Upper lobe of left lung (tissue), 4 donors: ENCODE data around the gene FAM171A1.

Source experiments
- EP300 ChIP-seq, 4 donors: sonication (generic); formaldehyde crosslinking; IDR thresholded peaks; one replicate each; pipeline ENCODE4 v1.5.1; 2017; ENCODE audit warnings: antibody characterized with exemption in 4 of 4, control low read depth in 2 of 4
- POLR2A ChIP-seq, 4 donors: fragments of 450-650 bp; IDR thresholded peaks; one replicate each; pipeline ENCODE4 v1.5.1; 2016 to 2017; ENCODE audit warnings: antibody characterized with exemption in 4 of 4, mild to moderate bottlenecking in 2 of 4
- POLR2AphosphoS5 ChIP-seq, 2 donors: sonication (generic); formaldehyde crosslinking; IDR thresholded peaks; one replicate each; pipeline ENCODE4 v1.5.1; 2017; ENCODE audit warnings: antibody characterized with exemption in 2 of 2
- TF ChIP-seq, protein P1 (sequence below), 6 experiments: fragments of 450-650 bp in 4 of 6; fragments of 200-600 bp in 2 of 6; sonication (generic) in 2 of 6; IDR thresholded peaks; one replicate each; pipeline ENCODE4 v1.5.1; 2016 to 2019; ENCODE audit warnings: antibody characterized with exemption in 6 of 6

DNA sequence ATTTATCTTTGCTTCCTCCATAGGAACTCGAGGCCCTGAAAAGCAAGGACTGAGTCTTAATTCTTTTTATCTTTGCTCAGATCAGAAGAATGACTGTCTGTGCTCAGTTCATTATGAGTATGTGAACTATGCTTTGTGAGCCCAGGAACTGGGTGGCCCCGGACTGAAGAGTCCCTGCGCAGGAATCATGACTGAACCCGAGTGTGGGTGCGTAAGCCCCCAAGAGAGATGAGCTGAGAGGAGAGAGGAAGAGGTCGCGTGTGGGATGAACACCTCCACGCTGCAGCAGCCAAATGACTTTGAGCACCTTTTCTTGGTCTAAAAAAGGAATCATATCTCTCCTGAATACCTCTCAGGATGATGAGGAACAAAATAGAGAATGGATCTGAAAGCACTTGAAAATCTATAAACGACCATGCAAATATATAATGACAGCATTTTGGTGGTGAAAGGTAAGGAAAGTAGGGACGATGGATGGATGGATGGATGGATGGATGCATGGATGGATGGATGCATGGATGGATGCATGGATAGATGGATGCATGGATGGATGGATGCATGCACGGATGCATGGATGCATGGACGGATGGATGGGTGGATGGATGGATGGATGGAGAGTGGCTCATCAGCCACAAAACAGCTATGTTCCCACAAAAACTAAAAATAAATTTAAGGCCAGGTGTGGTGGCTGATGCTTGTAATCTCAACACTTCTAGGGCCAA lies 19.8 kb downstream of the FAM171A1 start:
- no peak for TF ChIP-seq POLR2A (IDR thresholded peaks at IDR 0.05)
- TF ChIP-seq, protein P1, sequence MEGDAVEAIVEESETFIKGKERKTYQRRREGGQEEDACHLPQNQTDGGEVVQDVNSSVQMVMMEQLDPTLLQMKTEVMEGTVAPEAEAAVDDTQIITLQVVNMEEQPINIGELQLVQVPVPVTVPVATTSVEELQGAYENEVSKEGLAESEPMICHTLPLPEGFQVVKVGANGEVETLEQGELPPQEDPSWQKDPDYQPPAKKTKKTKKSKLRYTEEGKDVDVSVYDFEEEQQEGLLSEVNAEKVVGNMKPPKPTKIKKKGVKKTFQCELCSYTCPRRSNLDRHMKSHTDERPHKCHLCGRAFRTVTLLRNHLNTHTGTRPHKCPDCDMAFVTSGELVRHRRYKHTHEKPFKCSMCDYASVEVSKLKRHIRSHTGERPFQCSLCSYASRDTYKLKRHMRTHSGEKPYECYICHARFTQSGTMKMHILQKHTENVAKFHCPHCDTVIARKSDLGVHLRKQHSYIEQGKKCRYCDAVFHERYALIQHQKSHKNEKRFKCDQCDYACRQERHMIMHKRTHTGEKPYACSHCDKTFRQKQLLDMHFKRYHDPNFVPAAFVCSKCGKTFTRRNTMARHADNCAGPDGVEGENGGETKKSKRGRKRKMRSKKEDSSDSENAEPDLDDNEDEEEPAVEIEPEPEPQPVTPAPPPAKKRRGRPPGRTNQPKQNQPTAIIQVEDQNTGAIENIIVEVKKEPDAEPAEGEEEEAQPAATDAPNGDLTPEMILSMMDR (IDR thresholded peaks at IDR 0.05) = no peak
- TF ChIP-seq EP300 (IDR thresholded peaks at IDR 0.05) = no peak
- no peak for TF ChIP-seq POLR2AphosphoS5 (IDR thresholded peaks at IDR 0.05)
